GM21786 (cell line): ENCODE measurements around the gene SLC6A3.
"Not testable (repeated sequence)": the region's sequence is repeated elsewhere in the genome, so short reads cannot be mapped to it uniquely, and the experiment has no call there.

Experiments used
- ATAC-seq: cut with Tn5 transposase; IDR thresholded peaks from one replicate; pipeline ENCODE4 v1.9.1; 2021; ENCODE audit not compliant: unreplicated experiment

The SLC6A3 gene

DNA sequence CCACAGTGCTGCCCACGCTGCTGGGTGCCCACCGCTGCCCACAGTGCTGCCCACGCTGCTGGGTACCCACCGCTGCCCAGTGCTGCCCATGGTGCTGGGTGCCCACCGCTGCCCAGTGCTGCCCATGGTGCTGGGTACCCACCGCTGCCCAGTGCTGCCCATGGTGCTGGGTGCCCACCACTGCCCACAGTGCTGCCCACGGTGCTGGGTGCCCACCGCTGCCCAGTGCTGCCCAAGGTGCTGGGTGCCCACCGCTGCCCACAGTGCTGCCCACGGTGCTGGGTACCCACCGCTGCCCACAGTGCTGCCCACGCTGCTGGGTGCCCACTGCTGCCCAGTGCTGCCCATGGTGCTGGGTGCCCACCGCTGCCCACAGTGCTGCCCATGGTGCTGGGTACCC is 22.7 kb downstream of the SLC6A3 start:
- not testable (repeated sequence) for ATAC-seq

DNA sequence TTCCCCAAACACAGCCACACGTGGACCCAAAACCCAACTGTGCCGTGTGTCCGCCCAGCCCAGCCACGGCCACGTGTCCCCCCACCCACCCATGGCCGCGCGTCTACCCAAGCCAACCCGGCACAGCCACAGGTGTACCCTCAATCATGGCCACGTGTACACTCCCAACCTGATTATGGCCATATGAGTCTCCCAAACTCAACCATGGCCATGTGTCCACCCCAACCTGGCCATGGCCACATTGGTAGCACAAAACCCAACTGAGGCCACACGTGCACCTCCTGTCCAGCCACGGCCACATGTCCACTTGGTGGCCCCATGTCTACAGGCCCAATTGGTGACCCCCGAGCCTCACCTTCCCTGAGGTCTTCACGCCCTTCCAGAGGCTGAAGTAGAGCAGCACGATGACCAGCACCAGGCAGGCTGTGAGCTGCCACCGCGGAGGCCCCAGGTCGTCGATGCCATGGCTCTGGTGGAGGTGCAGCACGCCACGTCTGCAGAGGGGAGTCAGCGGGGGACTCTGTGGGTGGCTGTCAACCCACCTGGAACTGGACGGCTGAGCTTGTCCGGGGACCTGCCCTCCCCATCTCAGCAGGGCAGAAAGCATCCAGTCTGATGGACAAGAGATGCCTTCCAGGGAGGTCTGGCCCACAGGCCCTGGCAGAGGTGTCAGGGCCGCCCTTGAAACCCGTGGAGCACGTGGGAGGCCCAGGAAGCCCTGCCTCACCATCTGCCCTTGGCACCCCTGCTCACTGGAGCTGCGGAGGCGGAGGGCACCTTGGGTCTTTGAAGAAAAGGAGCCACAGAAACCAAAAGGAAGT is 23.5 kb downstream of the SLC6A3 start:
- no peak for ATAC-seq

DNA sequence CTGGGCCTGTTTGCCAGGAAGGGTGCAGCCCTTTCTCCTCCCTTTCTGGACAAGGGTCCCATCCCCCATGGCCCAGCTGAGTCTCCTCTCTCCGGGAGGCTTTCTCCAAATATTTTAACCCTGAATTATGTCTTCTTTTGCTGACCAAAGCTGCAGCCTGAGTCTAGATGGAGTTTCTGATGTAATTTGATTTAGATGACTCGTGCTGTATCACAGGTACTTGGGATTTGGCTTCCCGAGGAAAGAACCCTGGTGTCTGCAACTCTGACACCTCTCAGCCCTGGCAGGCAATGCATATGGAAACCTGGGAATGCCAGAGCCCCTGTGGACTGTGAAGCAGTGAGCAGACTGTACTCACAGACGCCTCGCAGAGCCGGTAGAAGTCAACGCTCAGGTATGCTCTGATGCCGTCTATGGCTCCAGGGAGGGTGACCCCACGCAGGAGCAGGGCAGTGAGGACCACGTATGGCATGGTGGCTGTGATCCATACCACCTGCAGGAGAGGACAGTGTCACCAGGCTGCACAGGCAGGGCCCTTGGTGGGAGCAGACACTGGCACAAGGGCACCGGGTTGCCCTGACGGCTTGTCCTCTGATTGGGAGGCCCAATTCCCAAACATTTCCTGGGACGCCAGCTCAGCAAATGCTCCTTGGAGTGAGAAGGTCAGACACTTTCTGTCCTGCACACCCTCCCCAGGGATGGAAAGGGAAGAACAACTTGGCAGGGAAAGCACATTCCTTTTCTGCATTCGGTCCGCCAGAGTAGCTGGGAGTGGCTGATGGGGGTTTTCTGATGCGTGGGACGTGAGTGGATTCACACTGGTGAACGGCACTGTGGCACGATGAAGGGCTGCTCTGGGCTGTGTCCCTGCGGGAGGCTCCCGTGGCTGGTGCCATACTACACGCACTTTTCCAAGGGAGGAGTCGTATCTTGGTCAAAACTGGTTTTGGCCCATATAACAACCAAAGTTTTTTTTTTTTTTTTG is 24.7 kb downstream of the SLC6A3 start:
- ATAC-seq, result no peak

DNA sequence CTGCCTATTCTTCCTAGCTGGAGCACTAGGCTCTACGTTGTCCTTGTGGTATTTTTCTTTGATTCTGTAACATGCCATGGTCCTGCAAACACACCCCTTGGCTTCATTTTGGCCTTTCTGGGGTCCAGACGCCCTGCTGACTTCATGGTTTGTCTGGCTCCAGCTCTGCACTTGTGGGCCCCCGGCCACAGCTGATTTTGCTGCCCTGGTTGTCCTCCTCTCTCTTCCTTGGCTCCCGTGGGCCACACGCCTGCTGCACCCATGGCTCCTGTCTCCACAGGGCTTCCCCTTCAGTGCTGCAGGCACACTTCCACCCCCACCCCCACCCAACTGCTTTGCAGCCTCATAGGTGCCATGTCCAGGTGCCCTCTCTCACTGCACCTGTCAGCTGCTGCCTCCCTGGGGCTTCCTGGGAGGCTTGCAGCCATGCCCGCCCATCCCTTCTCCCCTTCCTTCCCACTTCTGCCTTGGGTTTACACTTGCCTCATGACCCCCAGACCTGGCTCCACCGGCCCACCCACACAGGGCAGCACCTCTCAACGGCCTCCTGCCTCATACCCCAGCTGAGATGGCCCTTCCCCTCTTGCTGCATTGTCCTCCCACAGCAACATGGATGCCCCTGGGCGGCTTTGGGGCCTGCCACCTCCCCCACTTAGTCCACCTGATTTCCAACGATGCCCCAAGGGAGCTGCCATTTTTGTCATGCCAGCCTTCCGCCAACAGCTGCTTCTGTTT is 25.6 kb downstream of the SLC6A3 start:
- no peak for ATAC-seq

DNA sequence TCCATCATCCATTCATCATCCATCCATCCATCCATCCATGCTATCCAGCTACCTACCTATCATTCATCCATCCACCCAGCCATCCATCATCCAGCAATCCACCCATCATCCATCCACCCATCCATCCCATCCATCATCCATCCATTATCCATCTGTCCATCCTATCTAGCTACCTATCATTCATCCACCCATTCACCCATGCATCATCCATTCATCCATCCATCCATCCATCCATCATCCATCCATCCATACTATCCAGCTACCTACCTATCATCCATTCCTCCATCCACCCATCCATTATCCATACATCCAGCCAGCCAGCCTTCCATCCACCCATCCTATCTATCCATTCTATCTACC is 26.3 kb downstream of the SLC6A3 start:
- ATAC-seq, result no peak

DNA sequence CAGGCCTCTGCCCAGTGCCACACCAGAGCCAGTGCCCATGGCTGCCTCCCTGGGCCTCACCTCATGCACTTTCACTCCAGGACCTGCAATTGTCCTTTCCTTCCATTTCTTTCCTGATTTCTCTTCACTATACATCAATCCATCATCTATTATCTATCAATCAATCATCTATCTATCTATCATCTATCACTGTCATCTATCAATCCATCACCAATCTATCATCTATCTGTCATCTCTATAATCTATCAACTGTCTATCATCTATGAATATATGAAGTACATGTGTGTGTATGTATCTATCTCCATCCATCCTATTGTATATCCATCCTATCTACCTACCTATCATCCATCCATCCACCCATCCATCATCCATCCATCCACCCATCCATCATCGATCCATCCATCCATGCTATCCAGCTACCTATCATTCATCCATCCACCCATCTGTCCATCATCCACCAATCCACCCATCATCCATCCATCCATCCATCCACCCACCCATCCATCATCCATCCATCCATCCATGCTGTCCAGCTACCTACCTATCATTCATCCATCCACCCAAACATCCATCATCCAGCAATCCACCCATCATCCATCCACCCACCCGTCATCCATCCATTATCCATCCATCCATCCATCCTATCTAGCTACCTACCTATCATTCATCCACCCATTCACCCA is 26.9 kb downstream of the SLC6A3 start:
- no peak for ATAC-seq

DNA sequence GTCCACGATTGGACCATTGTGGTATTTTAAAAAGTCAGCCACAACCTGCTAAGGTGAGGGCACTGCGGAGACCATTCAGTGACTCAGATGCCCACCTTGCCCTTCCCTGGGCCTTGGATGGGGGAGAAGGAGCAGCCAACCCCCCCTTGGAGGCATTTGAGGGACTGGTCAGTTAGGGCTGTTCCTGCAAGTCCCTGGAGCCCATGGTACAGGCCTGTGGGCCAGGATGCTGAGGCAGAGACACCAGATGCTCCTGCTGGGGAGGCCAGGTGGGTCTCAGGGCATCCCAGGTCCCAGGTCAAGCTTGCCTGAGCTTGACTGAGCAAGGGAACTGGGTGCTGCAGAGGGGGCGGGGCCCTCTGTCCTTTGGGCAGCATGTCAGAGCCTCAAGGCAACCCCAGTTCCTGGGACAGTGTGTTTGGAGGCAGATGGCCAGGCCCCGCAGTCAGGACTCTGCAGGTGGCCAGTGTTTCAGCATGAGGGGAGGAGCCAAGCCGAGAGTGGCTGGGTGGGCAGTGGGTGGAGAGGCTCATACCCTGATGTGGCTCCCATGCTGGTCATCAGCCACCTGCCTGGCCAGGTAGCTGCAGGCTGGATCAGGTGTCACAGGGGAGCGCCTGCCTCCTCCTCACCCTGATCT is 27.5 kb downstream of the SLC6A3 start:
- ATAC-seq, result no peak

DNA sequence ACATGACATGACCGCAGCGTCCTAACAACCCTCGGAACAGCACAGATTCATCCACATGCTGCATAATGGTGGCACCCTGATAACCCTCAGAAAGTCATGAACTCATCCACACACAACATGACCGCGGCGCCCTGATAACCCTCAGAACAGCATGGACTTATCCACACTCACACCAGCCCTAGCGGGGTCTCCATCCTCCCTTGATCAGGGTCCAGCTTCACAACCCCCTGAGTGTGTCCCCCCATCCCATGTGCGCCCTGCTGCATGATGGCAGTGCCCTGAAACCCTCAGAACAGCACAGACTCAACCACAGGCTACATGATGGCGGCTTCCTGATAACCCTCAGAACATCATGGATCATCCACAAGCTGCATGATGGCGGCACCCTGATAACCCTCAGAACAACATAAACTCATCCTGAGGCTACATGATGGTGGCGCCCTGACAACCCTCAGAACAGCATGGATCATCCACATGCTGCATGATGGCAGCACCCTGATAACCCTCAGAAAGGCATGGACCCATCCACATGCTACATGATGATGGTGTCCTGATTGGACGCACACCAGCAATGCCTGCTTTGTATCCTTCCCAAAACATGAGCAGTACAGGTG is 28.3 kb downstream of the SLC6A3 start:
- no peak for ATAC-seq

DNA sequence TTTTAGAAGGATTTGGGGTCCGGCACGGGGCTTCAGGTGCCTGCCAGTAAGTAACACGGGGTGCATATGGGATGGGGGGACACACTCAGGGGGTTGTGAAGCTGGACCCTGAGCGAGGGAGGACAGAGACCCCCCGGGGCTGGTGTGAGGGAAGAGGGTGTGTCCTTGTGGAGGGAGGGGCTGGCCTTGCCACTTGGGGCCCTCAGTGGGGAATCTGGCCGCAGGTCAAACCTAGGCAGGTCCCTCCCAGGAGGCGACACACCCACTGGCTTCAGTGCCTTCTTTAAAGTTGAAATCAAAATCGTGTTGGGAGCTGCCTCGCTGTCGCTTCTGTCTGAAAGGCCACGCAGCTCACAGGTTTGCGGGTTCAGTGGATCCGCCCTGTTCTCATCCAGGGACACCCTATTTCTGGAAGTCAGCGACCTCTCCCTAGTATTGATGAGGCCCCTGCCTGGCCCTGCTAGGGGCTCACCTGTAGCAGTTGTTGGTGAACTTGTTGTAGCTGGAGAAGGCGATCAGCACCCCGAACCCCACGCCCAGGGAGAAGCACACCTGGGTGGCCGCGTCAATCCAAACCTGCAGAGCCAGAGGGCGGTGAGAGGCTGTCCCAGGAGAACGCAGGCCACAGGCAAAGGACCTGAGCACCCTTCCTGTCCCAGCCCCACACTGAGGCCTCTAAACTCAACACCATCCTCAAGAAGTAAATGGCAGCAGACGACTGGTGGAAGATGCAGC is 29.4 kb downstream of the SLC6A3 start:
- ATAC-seq, result no peak

DNA sequence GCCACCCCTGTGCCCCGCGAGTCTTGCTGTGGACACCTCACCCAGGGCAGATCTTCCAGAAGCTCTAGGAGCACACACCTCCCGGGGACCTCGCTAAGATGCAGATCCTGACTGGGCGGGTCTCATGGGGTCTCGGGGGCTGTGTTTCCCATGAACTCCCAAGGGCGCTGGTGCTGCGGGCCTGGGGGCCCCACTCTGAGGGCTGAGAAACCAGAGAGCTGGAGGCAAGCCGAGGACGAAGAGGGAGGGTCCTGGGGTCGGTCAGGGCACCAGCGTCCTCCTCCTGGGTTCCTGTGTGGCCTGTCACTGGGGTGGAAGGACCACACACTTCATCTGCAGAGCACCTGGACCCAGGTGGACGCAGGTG is 30.2 kb downstream of the SLC6A3 start:
- ATAC-seq, result no peak

DNA sequence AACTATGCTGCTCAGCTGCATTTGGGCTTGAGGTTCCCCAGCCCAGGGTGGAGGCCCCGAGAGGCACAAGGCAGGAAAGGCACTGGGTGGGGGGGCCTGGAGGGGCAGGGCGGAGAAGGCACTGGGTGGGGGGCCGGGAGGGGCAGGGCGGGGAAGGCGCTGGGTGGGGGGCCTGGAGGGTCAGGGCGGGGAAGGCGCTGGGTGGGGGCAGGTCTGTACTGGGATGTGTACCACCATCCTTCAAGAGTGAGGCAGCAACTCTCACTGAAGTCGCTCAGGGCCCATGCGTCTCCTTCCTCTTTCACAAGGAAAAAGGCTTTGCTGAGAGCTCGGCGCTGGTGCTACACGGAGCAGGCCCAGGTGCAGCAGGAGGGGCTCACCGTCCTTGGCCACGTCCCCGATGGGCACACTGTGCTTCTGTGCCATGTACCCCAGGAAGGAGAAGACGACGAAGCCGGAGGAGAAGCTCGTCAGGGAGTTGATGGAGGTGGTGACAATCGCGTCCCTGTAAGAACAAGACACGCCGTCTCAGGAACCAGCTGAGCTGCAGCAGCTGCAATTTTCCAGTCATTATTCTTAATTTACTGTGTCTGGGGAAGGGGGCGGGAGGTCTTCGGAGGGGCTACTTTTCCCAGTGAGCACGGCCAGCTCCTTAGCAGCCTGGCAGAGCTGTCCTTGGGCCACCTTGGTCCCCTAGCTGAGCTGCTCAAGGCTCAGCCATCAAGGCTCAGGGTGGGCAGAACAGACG is 30.8 kb downstream of the SLC6A3 start:
- ATAC-seq, result no peak

DNA sequence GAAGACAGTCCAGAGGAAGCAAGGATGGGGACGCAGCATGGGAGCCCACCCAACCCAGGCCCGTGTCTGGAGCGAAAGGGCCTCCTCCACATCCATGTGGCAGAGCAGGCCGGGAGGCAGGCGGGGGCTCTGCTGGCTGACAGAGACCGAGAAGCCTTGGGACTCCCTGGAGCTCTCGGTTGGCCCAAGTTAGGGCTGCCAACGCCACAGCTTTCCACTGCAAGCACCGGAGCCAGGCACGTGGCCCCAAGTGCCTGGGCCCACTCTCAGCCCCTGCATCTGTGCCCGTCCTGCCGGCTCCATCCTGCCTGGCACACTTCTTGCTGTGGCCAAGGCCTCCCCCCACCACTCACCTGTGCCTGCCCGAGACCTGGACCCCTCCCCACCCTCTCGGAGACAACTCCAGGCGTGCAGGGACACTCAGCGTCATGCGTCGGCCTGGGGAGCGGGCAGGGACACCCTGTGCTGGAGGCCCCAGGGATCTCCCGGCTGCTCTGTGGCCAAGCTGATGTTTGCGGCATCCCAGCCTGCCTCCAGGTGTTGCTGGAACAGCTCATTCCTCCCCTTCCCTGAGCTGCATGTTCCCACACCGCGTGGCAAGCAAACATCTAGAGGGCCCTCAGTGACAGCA is 31.5 kb downstream of the SLC6A3 start:
- no peak for ATAC-seq

DNA sequence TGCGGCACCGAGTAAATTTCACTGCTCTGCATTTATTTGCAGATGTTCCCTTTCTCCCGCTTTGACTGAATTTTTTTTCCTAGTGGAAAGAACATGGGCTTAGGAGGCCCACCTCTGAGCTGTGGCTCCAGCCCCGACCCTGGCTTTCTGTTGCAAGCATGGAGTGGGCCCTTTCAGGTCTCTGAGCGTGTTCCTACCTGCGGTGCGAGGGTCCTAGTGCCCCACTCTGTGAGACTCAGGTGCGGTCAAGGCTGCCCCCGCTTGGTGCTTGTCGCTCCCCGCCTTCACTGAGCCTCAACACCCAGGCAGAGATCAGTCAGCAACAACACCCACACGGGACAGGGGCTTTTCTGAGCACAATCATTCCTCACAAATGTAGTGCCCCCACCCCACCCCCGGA is 32.0 kb downstream of the SLC6A3 start:
- ATAC-seq, result no peak

DNA sequence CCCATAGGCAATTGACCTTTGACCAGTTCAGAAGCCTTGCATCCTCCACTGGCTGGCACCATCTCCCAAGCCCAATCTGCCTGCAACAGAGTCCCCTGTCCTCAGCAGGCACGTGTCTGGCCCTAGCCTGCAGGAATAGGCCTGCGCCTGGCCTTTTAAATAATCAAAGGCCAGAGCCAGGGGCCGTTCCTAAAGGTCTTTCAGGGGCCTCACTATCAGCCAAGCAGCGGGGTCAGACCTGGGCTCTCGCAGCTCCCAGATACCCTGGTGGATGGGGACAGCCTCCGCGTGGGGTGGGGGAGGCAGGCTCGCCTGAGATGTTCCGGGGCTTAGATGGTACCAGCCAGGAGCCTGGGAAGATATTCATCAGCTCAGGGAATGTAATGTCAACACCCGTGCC is 32.6 kb downstream of the SLC6A3 start:
- no peak for ATAC-seq

DNA sequence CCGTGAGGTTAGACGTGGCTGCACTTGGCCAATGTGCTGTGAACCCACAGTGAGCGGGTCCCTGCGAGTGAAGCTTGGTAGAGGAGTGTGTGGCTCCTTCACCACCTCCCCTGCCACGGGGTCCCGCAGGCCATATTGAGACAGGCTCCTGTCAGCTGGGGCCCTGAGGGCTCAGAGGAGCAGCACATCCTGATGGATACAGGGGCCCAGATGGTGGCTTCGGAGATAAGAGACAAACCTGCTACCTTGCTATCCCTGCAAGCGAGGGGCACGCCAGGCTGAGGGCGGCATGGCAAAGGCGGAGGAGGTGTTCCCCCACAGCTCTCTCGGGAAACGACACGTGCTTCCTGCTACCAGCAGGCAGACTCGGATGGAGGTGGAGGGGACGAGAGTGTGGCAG is 33.1 kb downstream of the SLC6A3 start:
- no peak for ATAC-seq

DNA sequence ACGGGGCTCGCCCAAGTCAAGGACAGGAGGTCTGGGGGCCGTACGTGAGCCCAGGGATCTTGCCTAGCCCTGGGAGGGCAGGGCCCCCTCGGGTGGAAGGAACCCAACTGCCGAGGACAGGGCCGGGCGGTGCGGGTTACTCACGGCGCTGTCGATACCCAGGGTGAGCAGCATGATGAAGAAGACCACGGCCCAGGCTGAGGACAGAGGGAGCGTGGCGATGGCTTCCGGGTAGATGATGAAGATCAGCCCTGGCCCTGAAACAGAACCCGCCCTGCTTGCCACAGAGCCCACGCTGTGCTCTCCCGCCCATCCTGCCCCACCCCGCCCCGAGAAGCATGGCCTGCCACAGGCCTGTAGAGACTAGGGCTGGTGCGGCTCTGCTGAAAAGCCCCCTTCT is 34.1 kb downstream of the SLC6A3 start:
- ATAC-seq, result no peak

DNA sequence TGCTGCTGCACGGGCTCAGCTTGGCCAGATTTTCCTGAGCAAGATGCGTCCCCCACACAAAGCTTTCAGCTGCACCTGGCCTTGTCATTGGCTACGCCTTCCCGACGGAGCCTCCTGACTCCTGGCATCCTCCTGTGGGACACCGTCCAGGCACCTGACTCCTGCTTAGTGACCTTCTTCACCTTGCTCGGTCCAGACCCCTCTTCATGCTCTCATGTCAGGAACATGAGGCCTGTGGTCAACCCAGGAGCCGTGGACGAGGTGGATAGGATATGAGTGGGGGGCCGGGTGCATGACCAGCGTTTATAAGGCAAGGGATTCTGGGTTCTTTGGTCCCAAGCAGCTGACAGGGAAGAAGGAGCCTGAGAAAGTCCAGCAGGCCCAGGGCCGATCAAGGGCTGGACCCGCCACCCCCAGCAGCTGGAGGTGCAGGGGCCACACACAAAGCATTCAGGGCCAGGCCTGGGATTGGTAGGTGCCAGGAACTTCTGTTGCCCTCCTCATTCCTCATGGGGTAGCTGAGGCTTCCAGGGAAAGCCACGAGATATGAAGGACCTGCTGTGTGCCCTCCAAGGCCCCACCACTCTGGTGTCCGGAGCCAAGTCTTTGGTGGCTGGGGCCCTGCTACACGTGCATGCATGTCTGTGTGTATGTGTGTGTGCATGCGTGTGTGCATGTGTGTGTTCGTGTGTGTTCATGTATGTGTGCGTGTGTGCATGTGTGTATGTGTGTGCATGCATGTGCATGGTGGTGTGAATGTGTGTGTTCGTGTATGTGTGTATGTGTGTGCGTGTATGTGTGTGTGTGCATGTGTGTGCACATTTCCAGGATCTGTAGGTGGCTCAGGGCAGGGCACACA is 34.9 kb downstream of the SLC6A3 start:
- ATAC-seq, result no peak
